ENCODE data around the gene NFAM1.

The NFAM1 gene

GRCh38 chr22:42363892-42364291 lies 68.3 kb downstream of the NFAM1 start:
- no peak for DNase-seq (ENCODE audit: extremely low read depth in 1 of 2, low read depth in 1 of 2)

- DNase-seq (ENCODE audit: extremely low read depth in 1 of 2, low read depth in 1 of 2) = no peak
Observed at GRCh38 chr22:42361523-42361922, 70.7 kb downstream of the NFAM1 start.

DNA sequence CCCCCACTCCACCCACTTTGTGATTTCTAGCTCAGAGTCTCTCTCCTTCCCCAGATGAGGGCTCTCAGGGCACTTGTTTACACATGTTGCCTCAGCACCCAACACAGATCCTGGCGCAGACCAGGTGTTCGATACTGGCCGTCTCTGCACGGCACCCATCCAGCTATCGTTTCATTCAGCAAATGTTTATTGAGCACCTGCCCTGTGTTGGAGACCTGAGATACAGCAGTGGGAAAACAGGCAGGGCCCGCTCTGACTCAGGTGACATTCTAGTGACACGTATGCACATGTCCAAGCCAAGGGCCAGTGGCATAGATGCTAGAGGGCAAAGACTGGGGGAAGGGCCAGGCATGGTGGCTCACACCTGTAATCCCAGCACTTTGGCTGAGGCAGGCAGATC lies 71.9 kb downstream of the NFAM1 start:
- DNase-seq (ENCODE audit: extremely low read depth in 1 of 2, low read depth in 1 of 2) = no peak

DNA sequence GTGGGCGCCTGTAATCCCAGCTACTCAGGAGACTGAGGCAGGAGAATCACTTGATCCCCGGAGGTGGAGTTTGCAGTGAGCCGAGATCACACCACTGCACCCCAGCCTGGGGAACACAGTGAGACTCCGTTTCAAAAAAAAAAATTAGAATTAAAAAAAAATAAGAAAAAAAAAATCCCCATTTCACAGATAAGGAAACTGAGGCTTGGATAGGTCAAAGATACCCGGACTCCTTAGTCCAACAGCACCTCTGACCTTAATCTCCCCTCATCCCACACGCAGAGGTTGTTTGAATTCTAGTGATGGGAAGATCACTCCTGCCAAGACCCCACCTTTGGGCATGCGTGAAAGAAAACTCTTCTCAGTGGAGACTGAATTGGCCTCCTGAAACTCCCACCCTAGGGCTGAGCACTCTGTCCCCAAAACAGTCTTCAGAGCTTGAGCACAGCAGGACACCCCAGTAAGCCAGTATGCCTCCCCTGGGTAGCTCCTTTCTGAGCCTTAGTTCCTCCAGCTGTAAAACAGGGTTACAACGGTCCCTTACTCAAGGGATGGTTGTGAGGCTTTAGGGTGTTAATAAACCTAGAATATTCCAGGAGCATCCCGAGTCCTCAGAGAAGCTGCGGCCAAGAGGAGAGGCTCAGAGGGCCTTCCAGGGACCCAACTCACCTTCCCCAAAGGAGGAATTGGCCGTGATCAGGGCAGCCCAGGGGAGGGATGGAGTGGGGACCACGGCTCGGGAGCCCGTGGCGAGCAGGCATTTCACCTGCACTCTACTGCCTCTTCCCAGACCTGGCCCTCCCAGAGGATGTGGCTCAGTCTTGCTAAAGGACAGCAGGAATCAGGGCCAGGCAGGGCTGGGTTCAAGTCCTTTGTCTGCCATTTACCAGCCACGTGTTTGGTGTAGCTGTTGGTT lies 73.3 kb downstream of the NFAM1 start:
- no peak for DNase-seq (ENCODE audit: extremely low read depth in 1 of 2, low read depth in 1 of 2)

GRCh38 chr22:42357634-42358296 lies 74.4 kb downstream of the NFAM1 start:
- no peak for DNase-seq (ENCODE audit: extremely low read depth in 1 of 2, low read depth in 1 of 2)

DNA sequence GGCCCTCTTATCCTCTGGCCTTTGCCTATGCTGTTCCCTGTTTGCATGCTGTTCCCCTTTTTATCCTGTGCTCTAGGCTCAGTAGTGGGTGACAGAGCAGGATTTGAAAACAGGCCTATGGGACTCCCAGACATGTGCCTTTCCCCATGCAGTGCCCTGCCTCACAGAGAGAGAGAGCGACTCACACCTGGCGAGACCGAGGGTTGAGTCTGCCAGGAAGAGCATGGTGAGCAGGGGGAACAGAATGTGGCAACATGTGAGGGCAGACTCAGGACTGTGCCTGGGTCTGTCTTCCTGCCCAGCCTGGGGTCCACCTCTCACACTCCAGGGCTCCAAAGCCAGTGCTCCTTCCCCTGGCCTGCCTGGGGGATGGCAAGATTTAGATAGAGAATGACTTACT lies 75.0 kb downstream of the NFAM1 start:
- no peak for DNase-seq (ENCODE audit: extremely low read depth in 1 of 2, low read depth in 1 of 2)

- DNase-seq (ENCODE audit: extremely low read depth in 1 of 2, low read depth in 1 of 2) = no peak
Observed at GRCh38 chr22:42356533-42356932, 75.7 kb downstream of the NFAM1 start.

GRCh38 chr22:42353883-42354727 lies 78.1 kb downstream of the NFAM1 start:
- DNase-seq (ENCODE audit: extremely low read depth in 1 of 2, low read depth in 1 of 2) = no peak

- DNase-seq (ENCODE audit: extremely low read depth in 1 of 2, low read depth in 1 of 2) = no peak
Observed at GRCh38 chr22:42350373-42350772, 81.8 kb downstream of the NFAM1 start.

- DNase-seq (ENCODE audit: extremely low read depth in 1 of 2, low read depth in 1 of 2) = no peak
Observed at GRCh38 chr22:42347281-42347824, 84.8 kb downstream of the NFAM1 start.

GRCh38 chr22:42346722-42347121 lies 85.5 kb downstream of the NFAM1 start:
- no peak for DNase-seq (ENCODE audit: extremely low read depth in 1 of 2, low read depth in 1 of 2)

- no peak for DNase-seq (ENCODE audit: extremely low read depth in 1 of 2, low read depth in 1 of 2)
Observed at GRCh38 chr22:42345458-42345857, 86.7 kb downstream of the NFAM1 start.

DNA sequence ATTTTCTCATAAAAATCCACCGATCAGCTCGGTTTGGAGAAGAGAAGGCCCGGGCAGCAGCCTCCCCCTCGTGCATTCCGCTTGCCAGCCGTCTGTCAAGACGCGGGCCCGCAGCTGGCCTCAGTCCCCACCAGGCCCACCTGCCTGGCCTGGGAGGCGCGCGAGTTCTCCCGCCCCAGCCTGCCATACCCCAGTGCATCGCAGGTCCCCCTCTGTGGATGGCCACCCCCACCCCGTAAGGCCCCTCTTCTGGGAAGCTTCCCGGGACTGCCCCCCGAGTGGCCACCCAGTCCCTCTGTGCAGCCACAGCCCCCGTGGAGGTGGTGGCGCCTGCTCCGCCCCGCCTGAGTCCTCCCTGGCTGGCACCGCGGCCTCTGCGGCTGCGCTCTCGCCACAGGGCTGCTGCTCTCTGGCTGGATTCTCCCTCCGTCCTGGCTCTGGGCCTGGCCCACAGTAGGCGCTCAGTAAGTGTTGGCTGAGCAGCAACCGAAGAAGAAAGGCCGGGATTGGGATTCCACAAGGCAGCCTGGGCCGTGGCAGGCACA lies 87.8 kb downstream of the NFAM1 start:
- DNase-seq (ENCODE audit: extremely low read depth in 1 of 2, low read depth in 1 of 2) = no peak

GRCh38 chr22:42343531-42344081 lies 88.6 kb downstream of the NFAM1 start:
- DNase-seq (ENCODE audit: extremely low read depth in 1 of 2, low read depth in 1 of 2) = no peak

GRCh38 chr22:42343121-42343454 lies 89.1 kb downstream of the NFAM1 start:
- DNase-seq (ENCODE audit: extremely low read depth in 1 of 2, low read depth in 1 of 2) = no peak

- no peak for DNase-seq (ENCODE audit: extremely low read depth in 1 of 2, low read depth in 1 of 2)
Observed at GRCh38 chr22:42342426-42343120, 89.6 kb downstream of the NFAM1 start.

DNA sequence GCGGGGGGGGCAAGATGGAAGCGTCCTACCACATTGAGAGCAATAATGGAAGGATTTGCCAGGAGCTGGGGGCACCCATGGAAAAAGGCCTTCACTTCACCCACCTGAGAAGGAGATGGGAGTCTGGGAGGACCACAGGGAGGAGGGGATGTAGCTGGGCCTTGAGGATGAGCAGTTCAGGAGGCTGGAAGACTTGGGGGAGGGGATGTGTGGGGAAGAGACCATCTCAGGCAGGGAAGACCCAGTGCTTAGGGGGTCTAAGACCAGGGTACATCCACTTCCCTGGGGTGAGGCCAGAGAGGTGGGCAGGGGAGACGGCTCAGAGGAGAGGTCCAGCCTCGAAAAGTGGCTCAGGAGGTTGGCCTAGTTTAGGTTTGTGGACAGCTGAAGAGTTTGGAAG lies 90.4 kb downstream of the NFAM1 start:
- DNase-seq (ENCODE audit: extremely low read depth in 1 of 2, low read depth in 1 of 2) = no peak

- DNase-seq (ENCODE audit: extremely low read depth in 1 of 2, low read depth in 1 of 2) = no peak
Observed at GRCh38 chr22:42340829-42341383, 91.3 kb downstream of the NFAM1 start.

DNA sequence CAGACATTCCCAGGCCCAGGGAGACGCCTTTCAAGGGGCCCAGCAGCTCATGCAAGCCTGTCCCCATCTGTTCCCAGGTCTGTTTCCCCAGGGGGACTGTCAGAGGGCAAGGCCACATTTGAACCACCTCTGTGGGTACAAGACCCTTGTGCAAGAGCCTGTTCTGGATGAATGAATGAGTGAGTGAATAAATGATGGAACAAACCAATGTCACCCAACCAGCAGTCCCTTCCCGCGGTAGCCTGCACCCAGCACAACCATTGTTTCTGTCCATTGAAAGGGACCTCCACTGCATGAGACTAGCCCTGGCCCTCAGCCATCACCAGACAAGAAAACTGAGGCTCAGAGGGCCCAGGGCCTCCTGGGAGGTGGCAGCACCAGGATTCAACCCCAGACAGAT lies 92.1 kb downstream of the NFAM1 start:
- no peak for DNase-seq (ENCODE audit: extremely low read depth in 1 of 2, low read depth in 1 of 2)

GRCh38 chr22:42338479-42338878 lies 93.7 kb downstream of the NFAM1 start:
- DNase-seq (ENCODE audit: extremely low read depth in 1 of 2, low read depth in 1 of 2) = no peak
